ENCODE measurements around the gene NXPH3.

NXPH3 gene

DNA sequence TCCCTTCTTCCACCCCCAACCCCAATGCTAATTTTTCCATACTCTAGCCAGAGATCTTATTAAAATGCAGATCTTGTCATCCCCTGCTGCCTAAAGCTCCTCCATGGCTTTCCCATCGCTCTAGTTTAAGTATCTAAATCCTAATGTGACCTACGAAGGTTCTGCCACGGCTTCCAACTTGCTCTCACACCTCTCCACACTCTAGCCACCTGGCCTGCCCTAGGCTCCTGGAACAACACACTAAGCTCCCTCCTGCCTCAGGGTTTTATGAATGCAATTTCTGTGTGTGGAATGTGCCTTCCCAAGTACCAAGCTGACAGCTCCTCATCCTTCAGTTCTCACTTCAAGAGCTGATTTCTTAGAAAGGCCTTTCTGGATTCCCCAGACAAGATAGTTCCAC, 16.6 kb downstream of the NXPH3 start:
- DNase-seq (ENCODE audit: low read depth): no peak

- no peak for DNase-seq (ENCODE audit: low read depth)
Measured at GRCh38 chr17:49595328-49595727, 19.7 kb downstream of the NXPH3 start.

GRCh38 chr17:49595980-49596379, 20.3 kb downstream of the NXPH3 start:
- DNase-seq (ENCODE audit: low read depth): no peak

DNA sequence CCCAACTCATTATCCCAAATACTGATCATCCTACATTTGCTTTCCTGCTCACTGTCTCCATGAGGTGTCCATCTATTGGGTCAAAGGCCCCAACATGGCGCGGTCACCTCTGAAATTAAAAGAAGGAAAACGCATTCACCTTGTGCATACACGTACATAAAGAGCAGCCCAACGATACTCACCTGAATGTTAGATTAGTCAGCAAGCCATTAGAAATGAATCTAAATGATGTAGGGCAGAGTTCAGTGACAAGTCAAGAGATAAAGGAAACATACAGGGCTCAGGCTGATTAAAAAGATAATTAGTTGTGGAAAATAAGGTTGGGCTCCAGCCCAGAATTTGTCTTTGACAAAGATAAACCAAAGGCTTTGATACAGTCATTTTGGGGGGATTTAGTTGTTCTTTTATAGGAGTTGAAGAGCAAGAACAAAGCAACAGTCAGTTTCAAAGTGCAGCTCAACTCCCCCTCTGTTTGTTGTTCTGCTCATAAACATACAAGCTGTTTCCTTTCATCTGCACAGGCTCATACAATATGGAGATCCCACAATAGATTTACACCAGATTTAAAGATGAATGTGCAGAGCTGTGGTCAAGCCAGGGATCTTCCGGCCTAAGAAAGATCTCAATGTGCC, 21.1 kb downstream of the NXPH3 start:
- no peak for DNase-seq (ENCODE audit: low read depth)

- no peak for DNase-seq (ENCODE audit: low read depth)
Measured at GRCh38 chr17:49597436-49597835, 21.8 kb downstream of the NXPH3 start.

DNA sequence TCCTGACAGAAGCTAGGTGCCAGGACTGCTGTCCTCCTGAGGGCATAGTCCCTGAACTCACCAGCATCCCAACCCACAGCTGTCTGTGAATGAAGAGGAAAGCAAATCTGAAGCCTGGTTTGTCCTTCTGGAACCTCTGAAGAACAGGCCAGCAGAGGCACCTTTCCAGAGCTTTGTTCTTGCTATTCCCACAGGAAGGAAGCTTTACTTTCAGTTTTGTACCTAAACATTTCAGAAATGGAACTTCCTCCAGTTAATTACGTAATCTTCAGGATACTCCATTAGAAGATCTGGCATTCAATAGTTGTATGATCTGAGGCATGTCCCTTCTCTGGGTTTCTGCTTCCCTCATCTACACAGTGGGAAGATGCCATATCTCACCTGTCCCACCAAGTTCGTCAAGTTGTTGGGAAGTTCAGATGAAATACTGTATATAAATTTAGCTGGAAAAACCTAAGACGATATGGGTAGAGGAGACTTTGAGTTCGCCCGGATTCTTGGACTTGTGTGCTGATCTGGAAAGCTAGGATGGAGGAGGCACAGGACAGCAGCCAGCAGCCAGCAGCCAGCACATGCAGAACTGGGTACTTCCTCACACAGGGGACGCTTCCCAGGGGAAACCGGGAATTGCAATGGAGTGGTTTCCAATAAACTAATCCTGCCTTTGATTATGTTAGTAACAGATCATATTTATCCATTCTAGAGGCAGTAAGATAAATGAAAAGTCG, 22.4 kb downstream of the NXPH3 start:
- DNase-seq (ENCODE audit: low read depth): no peak

GRCh38 chr17:49598918-49599317, 23.2 kb downstream of the NXPH3 start:
- DNase-seq (ENCODE audit: low read depth): no peak

GRCh38 chr17:49600949-49601348, 25.3 kb downstream of the NXPH3 start:
- no peak for DNase-seq (ENCODE audit: low read depth)

- DNase-seq (ENCODE audit: low read depth): no peak
Measured at GRCh38 chr17:49602783-49603182, 27.1 kb downstream of the NXPH3 start.

DNA sequence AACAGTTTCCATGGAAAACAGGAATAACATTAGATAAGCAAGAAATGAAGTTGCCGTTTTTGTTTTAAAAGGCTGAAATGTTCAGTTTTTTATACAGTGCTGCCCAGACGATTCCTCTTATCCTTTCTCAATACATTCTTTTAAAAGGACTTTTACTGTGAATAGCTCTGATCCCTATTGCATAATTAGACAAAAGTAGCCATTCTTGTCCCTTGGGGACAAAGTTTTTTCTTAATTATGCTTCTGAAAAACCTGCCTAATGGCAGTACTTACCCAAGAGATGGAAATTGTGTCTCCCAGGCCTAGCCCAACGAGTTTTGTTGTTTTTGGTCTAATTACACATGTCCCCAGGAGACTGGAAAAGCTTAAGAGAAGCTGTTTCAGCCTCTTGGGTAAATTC, 27.6 kb downstream of the NXPH3 start:
- DNase-seq (ENCODE audit: low read depth): no peak

DNA sequence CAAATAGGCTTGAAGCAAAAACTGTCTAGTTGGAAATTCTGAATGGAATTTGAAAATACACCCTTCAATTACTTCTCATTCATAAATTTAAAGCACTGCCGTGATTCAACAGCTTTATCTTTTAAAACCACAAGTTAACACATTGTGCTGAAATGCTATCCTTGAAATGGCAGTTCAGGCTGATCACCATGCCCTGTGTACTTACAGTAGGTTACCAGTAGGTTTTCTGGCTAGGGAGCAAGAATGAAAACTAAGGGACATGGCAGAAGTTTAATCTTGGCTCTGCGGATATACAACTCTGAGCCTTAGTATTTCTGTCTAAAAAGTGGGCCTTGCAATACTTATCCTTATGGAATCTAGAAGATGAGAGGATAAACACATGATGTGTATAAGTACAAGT, 28.0 kb downstream of the NXPH3 start:
- no peak for DNase-seq (ENCODE audit: low read depth)

- no peak for DNase-seq (ENCODE audit: low read depth)
Measured at GRCh38 chr17:49604314-49604869, 28.7 kb downstream of the NXPH3 start.

GRCh38 chr17:49610883-49611584, 35.4 kb downstream of the NXPH3 start:
- no peak for DNase-seq (ENCODE audit: low read depth)

- DNase-seq (ENCODE audit: low read depth): no peak
Measured at GRCh38 chr17:49612726-49613125, 37.1 kb downstream of the NXPH3 start.

DNA sequence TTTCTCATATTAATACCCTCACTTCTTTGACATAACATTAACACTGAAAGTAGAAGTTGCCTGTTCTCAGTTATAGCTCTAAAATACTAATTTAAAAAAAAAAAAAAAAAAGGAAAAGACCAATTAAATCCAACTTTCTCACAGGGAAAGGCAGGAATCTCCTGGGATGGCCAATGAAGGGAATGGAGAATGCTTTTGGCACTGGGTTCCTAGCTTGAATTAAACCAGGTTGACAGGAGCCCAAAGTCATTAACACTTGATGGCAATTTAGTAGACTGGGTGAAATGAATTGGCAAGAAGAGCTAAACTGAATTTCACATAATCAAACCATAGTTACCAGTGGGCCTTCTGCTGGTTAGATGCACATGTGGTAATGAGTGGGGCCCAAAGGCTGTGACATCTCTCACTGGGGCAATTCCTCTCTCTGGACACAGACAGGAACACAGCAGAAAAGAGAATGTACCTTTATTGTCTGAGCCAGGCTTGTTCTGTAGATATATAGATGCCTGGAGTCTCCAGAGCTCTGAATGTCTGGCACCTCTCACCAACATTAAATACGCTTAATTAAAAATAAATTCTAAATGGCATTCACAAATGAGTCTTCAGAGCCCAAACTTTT, 37.6 kb downstream of the NXPH3 start:
- DNase-seq (ENCODE audit: low read depth): no peak

- DNase-seq (ENCODE audit: low read depth): no peak
Measured at GRCh38 chr17:49616086-49616485, 40.4 kb downstream of the NXPH3 start.

DNA sequence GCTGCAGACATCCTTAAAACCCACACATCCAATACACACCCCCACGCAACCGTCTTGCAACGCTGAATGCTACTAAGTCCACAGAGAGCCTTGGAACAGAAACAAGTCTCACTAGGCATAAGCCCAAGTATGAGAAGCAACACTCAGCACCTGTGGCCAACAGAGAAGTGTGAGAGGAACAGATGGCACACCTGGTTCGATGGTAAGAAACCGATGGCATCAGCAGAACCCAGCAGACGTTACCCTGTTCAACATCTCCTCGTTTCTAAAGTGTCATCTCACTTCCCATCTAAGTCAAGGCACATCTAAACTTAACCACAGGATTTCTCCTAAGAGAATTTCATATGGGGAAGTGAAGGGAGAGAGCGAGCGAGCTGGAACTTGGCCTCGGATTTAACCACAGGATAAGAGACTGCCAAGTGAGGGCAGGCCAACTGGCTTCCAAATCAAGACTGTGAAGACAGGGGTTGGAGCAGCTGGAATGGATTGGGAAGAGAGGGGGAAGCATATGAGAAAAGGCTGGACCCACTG, 41.0 kb downstream of the NXPH3 start:
- no peak for DNase-seq (ENCODE audit: low read depth)

GRCh38 chr17:49618028-49618611, 42.4 kb downstream of the NXPH3 start:
- no peak for DNase-seq (ENCODE audit: low read depth)

GRCh38 chr17:49621420-49621819, 45.7 kb downstream of the NXPH3 start:
- no peak for DNase-seq (ENCODE audit: low read depth)

- no peak for DNase-seq (ENCODE audit: low read depth)
Measured at GRCh38 chr17:49621946-49622529, 46.4 kb downstream of the NXPH3 start.

- no peak for DNase-seq (ENCODE audit: low read depth)
Measured at GRCh38 chr17:49624896-49625295, 49.2 kb downstream of the NXPH3 start.

DNA sequence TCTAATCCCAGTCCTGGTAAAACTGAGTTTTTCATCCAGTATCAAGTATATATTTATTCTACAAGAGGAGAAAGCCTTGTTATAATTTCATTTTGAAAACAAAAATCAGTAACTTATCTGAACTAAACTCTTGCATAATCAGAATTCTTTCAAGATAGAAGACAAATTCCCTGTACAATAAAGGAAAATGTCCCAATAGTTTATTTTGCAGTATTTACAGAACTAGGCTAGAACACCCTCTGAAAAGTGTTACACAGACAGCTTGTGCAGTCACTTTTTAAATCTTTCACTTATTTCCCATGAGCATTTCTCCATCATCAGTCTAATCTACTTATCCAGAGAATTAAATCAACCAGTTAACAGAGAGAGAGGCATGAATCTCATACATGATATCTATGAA, 53.8 kb downstream of the NXPH3 start:
- no peak for DNase-seq (ENCODE audit: low read depth)

All from stimulated activated CD8-positive, alpha-beta memory T cell treated with anti-CD3 and anti-CD28 coated beads, Interleukin-15, amount 100 ng/mL, for 24 hours (primary cell).